ENCODE data around the gene NFIA. TPM values are rescaled to one million over a fixed set of nuclear protein-coding genes. Genes with fewer than 3 reads are reported as not detected.

NFIA gene
- polyA plus RNA-seq, 3 donors: 1.4 to 5.3 (median 2.4) TPM

- Histone ChIP-seq H3K9me3 (replicated peaks in 1 of 2; ENCODE audit: control insufficient read depth in 1 of 2, insufficient read depth in 1 of 2, low read length in 2 of 2) (no peaks in the 10 kb centered on the region), H3K27me3 (ENCODE audit: control insufficient read depth in 2 of 2, insufficient read depth in 2 of 2, low read length in 2 of 2) (no peaks in the 10 kb centered on the region), H2AFZ (ENCODE audit: insufficient read depth, low read depth, low read length, poor library complexity, severe bottlenecking) (no peak overlapping the region), H3K4me1 (ENCODE audit: control insufficient read depth in 1 of 2, insufficient read depth in 2 of 2, low read length in 2 of 2) (peaks cover 2 to 10% of the 10 kb centered on the region in 2 donors), H3K27ac (ENCODE audit: low read depth in 1 of 2, low read length in 2 of 2) (no peak overlapping the region), H3K9ac (ENCODE audit: insufficient read depth, low read length, poor library complexity, severe bottlenecking) (no peak overlapping the region), H3K4me2 (replicated peaks; ENCODE audit: extremely low read depth, low read length, poor library complexity, severe bottlenecking) (no peak overlapping the region), H3K79me2 (ENCODE audit: insufficient read depth, low read length) (peaks cover 5% of the 10 kb centered on the region), H4K20me1 (ENCODE audit: insufficient read depth, low read length) (no peaks in the 10 kb centered on the region), H3K36me3 (replicated peaks in 1 of 2; ENCODE audit: control insufficient read depth in 1 of 2, insufficient read depth in 2 of 2, low read length in 2 of 2) (no peaks in the 10 kb centered on the region), H3K4me3 (replicated peaks in 1 of 3; ENCODE audit: low read depth in 2 of 3, low read length in 3 of 3) (no peak overlapping the region)
- H3K4me1 Mint-ChIP-seq: peaks cover 18% of the 10 kb centered on the region
- no peak overlapping the region for H3K4me3 Mint-ChIP-seq
- peaks cover 0 to 3% (median 0%) of the 10 kb centered on the region in 7 donors for H3K9me3 Mint-ChIP-seq
- H3K36me3 Mint-ChIP-seq: peaks cover 0 to 4% of the 10 kb centered on the region in 2 donors
- TF ChIP-seq, protein P1, sequence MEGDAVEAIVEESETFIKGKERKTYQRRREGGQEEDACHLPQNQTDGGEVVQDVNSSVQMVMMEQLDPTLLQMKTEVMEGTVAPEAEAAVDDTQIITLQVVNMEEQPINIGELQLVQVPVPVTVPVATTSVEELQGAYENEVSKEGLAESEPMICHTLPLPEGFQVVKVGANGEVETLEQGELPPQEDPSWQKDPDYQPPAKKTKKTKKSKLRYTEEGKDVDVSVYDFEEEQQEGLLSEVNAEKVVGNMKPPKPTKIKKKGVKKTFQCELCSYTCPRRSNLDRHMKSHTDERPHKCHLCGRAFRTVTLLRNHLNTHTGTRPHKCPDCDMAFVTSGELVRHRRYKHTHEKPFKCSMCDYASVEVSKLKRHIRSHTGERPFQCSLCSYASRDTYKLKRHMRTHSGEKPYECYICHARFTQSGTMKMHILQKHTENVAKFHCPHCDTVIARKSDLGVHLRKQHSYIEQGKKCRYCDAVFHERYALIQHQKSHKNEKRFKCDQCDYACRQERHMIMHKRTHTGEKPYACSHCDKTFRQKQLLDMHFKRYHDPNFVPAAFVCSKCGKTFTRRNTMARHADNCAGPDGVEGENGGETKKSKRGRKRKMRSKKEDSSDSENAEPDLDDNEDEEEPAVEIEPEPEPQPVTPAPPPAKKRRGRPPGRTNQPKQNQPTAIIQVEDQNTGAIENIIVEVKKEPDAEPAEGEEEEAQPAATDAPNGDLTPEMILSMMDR (IDR thresholded peaks at IDR 0.05): no peak
- no peak for DNase-seq
- H3K27me3 Mint-ChIP-seq (ENCODE audit: low read depth in 3 of 3): no peaks in the 10 kb centered on the region
- H3K27ac Mint-ChIP-seq: no peak overlapping the region
- intact Hi-C loops (cut with micrococcal nuclease): no loop called here
Observed at GRCh38 chr1:61109910-61110309, 27.5 kb downstream of the NFIA start.

DNA sequence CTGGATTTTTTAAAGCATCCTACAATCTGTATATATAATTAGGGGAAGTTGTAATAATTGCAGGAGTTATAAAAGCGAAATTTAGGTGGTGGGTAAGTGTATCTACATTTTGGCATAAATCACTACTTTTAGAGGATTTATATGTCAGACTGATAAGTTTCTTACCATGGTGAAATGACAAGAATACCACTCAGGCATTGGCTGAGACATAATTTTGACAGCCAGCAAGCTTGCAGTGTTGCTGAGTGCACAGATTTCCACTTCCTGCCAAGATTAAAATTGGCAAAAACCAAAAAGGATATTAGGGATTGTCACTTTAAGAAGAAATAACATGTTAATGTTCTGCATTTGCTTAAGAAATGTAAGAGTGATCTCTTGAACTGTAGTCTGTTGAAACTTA, 28.2 kb downstream of the NFIA start:
- TF ChIP-seq, protein P1 (IDR thresholded peaks at IDR 0.05): no peak
- H3K9ac ChIP-seq (ENCODE audit: insufficient read depth, low read length, poor library complexity, severe bottlenecking): no peak overlapping the region
- Mint-ChIP-seq H3K4me3 (no peak overlapping the region), H3K9me3 (peaks cover 0 to 3% (median 0%) of the 10 kb centered on the region in 7 donors), H3K4me1 (peaks cover 24% of the 10 kb centered on the region), H3K36me3 (peaks cover 0 to 4% of the 10 kb centered on the region in 2 donors), H3K27ac (no peak overlapping the region), H3K27me3 (ENCODE audit: low read depth in 3 of 3) (no peaks in the 10 kb centered on the region)
- H3K4me3 ChIP-seq (replicated peaks in 1 of 3; ENCODE audit: low read depth in 2 of 3, low read length in 3 of 3): no peak overlapping the region
- H2AFZ ChIP-seq (ENCODE audit: insufficient read depth, low read depth, low read length, poor library complexity, severe bottlenecking): no peak overlapping the region
- H3K4me2 ChIP-seq (replicated peaks; ENCODE audit: extremely low read depth, low read length, poor library complexity, severe bottlenecking): no peak overlapping the region
- no peak overlapping the region for H3K27ac ChIP-seq (ENCODE audit: low read depth in 1 of 2, low read length in 2 of 2)
- H3K36me3 ChIP-seq (replicated peaks in 1 of 2; ENCODE audit: control insufficient read depth in 1 of 2, insufficient read depth in 2 of 2, low read length in 2 of 2): no peaks in the 10 kb centered on the region
- intact Hi-C loops (cut with micrococcal nuclease): no loop called here
- H3K4me1 ChIP-seq (ENCODE audit: control insufficient read depth in 1 of 2, insufficient read depth in 2 of 2, low read length in 2 of 2): peaks cover 9 to 17% of the 10 kb centered on the region in 2 donors
- DNase-seq: no peak
- no peaks in the 10 kb centered on the region for H3K9me3 ChIP-seq (replicated peaks in 1 of 2; ENCODE audit: control insufficient read depth in 1 of 2, insufficient read depth in 1 of 2, low read length in 2 of 2)
- no CpG with 5 or more reads among the region's 1 CpG for WGBS (ENCODE audit: insufficient coverage)
- H3K27me3 ChIP-seq (ENCODE audit: control insufficient read depth in 2 of 2, insufficient read depth in 2 of 2, low read length in 2 of 2): no peaks in the 10 kb centered on the region
- peaks cover 5% of the 10 kb centered on the region for H3K79me2 ChIP-seq (ENCODE audit: insufficient read depth, low read length)
- no peaks in the 10 kb centered on the region for H4K20me1 ChIP-seq (ENCODE audit: insufficient read depth, low read length)
